Adipocyte (in vitro differentiated cells): ENCODE measurements around the gene KRT24.

Experiments used
- DNase-seq: peaks from one replicate; pipeline ENCODE4 v3.0.0-alpha.2; 2015; ENCODE audit warnings: low read depth
- H3K27me3 ChIP-seq: replicated peaks from 2 replicates; pipeline ENCODE4 v1.7.0; 2013; ENCODE audit warnings: mild to moderate bottlenecking, low read length, moderate library complexity; ENCODE audit not compliant: control insufficient read depth, insufficient read depth
- H3K36me3 ChIP-seq: 2 replicates; pipeline ENCODE4 v1.7.0; 2013; ENCODE audit warnings: low read length, mild to moderate bottlenecking, moderate library complexity; ENCODE audit not compliant: control insufficient read depth, insufficient read depth, severe bottlenecking
- H3K4me1 ChIP-seq: 2 replicates; pipeline ENCODE4 v1.7.0; 2013; ENCODE audit warnings: mild to moderate bottlenecking, low read length, moderate library complexity; ENCODE audit not compliant: control insufficient read depth, insufficient read depth
- H3K4me3 ChIP-seq: 2 replicates; pipeline ENCODE4 v1.7.0; 2013; ENCODE audit warnings: mild to moderate bottlenecking, low read length, moderate library complexity
- H3K9ac ChIP-seq: 2 replicates; pipeline ENCODE4 v1.7.0; 2013; ENCODE audit warnings: mild to moderate bottlenecking, low read length, moderate library complexity
- H3K9me3 ChIP-seq: 2 replicates; pipeline ENCODE4 v1.7.0; 2013; ENCODE audit warnings: mild to moderate bottlenecking, low read length, moderate library complexity; ENCODE audit not compliant: control insufficient read depth

Gene KRT24

DNA sequence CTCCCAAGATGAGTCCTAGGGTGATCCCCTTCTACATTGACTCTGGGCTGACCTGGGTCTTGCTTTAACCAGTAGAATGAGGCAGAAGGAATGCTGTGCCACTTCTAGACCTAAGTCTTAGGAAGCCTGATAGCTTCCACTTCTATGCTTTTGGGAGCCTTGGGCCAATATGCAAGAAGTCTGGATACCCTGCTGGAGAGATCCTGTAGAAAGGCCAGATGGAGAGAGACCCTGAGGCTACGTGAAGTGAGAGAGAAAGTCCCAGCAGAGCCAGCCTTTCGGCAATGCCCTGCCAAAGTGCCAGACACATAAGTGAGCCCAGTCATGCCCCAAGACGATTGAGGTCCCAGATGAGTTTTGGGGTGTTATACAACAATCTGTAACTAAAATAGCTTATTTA, 40.3 kb downstream of the KRT24 start:
- Histone ChIP-seq H3K4me1 (peaks cover 7% of the 10 kb centered on the region), H3K9ac (no peak overlapping the region), H3K27me3 (no peaks in the 10 kb centered on the region), H3K36me3 (no peaks in the 10 kb centered on the region), H3K9me3 (no peaks in the 10 kb centered on the region), H3K4me3 (no peak overlapping the region)
- no peak for DNase-seq

DNA sequence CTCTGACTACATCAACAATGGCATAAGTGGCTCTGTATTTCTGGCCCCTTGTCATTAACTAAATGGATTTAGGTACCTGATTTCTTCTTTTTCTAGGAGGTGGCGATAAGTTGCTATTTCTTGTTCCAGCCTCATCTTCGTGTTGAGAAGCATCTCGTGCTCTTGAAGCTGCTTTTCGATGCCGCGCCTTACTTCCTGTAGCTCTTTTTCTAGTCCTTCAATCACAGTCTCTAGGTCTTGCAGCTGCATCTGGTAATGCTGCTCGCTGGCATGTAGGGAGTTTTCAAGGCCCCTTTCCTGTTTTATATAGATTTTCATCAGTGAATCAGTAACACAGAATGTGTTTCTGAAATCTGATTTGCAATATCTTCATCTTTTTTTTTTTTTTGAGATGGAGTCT, 43.6 kb downstream of the KRT24 start:
- H3K4me1 ChIP-seq = peaks cover 3% of the 10 kb centered on the region
- H3K36me3 ChIP-seq = no peaks in the 10 kb centered on the region
- no peaks in the 10 kb centered on the region for H3K9me3 ChIP-seq
- no peak for DNase-seq
- no peaks in the 10 kb centered on the region for H3K27me3 ChIP-seq
- no peak overlapping the region for H3K4me3 ChIP-seq
- H3K9ac ChIP-seq = no peak overlapping the region

DNA sequence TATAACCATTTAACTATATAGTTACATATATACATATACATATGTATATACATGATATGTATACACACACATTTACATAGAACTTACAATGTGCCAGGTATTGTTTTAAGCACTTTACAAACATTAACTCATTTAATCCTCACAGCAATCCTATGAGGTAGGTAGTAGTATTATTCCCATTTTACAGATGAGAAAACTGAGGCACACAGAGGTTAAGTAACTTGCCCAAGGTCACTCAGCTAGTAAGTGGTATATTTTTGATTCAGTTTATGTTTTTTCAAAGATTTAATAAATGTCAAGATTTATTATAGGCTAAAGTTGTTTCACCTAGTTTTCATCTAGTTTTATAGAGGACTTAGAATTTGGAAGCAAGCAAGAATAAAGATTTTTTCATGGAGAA, 45.2 kb downstream of the KRT24 start:
- Histone ChIP-seq H3K36me3 (no peaks in the 10 kb centered on the region), H3K27me3 (no peaks in the 10 kb centered on the region), H3K9me3 (no peaks in the 10 kb centered on the region), H3K4me1 (no peaks in the 10 kb centered on the region), H3K9ac (no peak overlapping the region), H3K4me3 (no peak overlapping the region)
- DNase-seq = no peak

DNA sequence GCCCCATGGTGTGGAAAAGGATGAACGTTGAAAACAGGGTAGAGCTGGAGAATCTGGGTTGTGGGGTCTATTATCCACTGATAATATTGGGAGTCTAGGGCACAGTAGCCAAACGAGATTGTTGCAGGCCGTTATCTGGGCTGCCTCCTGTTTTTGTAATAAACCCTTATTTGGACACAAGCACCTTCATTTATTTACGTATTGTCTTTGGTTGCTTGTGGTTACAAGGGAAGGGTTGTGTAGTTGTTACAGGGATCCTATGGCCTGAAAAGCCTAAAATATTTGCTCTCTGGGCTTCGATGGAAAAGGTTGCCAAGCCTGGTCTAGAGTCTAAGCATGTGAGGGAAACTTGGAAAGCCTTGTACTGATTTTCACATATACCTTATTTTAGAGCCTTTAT, 51.6 kb downstream of the KRT24 start:
- H3K4me3 ChIP-seq = no peak overlapping the region
- no peaks in the 10 kb centered on the region for H3K36me3 ChIP-seq
- H3K9me3 ChIP-seq = no peaks in the 10 kb centered on the region
- no peak for DNase-seq
- no peaks in the 10 kb centered on the region for H3K27me3 ChIP-seq
- H3K9ac ChIP-seq = no peak overlapping the region
- H3K4me1 ChIP-seq = peaks cover 15% of the 10 kb centered on the region

DNA sequence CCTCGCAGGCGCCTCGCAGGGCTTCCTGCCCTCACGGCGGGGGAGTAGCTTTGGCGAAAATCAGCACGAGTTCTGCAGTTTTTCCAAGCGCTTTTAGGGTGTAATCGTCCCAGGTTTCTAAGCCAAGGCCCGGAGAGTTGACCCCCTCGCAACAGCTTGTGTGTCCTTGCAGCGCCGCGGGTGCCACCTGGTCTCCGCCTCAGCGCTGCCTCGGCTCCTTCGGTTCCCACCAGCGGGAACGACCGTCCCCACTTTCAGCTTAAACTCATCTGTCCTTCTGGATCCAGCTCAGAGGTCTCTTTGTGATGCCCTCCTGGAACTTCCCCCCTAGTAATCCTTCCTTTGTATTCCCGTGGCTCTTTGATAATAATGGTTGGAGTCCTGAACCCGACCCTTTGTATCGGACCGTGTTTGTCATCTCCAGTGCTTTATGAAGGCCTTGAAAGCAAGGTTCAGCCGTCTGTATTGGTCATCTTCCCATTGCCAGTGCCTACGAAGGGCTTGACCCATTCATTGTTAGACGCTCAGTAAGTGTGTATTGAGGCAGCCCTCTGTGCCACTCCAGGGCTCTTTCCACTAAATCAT, 55.1 kb downstream of the KRT24 start:
- Histone ChIP-seq H3K4me1 (peaks cover 39% of the 10 kb centered on the region), H3K9me3 (no peaks in the 10 kb centered on the region), H3K27me3 (no peaks in the 10 kb centered on the region), H3K9ac (peak overlapping the region; percentile 99), H3K4me3 (peak overlapping the region; percentile 99), H3K36me3 (peaks cover 19% of the 10 kb centered on the region)
- DNase-seq = peak; percentile 71
